Stomach (tissue), 9 donors: Measurements from ENCODE around the gene IFRD2. TPM values are rescaled to one million over a fixed set of nuclear protein-coding genes. Genes with fewer than 3 reads are reported as not detected.

Experiments used
- DNase-seq, 2 donors: peaks; one replicate each; pipeline versions ENCODE4 v3.0.0 to v3.0.0-alpha.2; 2013 to 2019
- H3K27ac ChIP-seq, 5 donors: fragments of 200-600 bp in 4 of 5; sonication (generic) in 4 of 5; one replicate each; pipeline ENCODE4 v1.5.1; 2013 to 2019; ENCODE audit warnings: mild to moderate bottlenecking in 1 of 5, moderate library complexity in 1 of 5
- H3K27me3 ChIP-seq, 3 donors: fragments of 200-600 bp; sonication (generic); one replicate each; pipeline ENCODE4 v1.5.1; 2017 to 2019; ENCODE audit warnings: mixed run types in 1 of 3
- H3K36me3 ChIP-seq, 4 donors: fragments of 200-600 bp; sonication (generic); 1 replicate in 3 of 4; 2 replicates in 1 of 4; pipeline ENCODE4 v1.5.1; 2016 to 2019
- H3K4me1 ChIP-seq, 4 donors: fragments of 200-600 bp; sonication (generic); one replicate each; pipeline ENCODE4 v1.5.1; 2016 to 2019
- H3K4me3 ChIP-seq, 4 donors: fragments of 200-600 bp; sonication (generic) in 3 of 4; one replicate each; pipeline ENCODE4 v1.5.1; 2016 to 2019; ENCODE audit warnings: mild to moderate bottlenecking in 1 of 4
- H3K9me3 ChIP-seq, 4 donors: fragments of 200-600 bp; sonication (generic); one replicate each; pipeline ENCODE4 v1.5.1; 2016 to 2019
- CTCF ChIP-seq, 7 experiments: fragments of 450-650 bp in 4 of 7; fragments of 200-600 bp in 3 of 7; sonication (generic) in 3 of 7; IDR thresholded peaks; one replicate each; pipeline ENCODE4 v1.5.1; 2016 to 2019; ENCODE audit warnings: antibody characterized with exemption in 7 of 7, control low read depth in 2 of 7, mild to moderate bottlenecking in 1 of 7
- EP300 ChIP-seq: sonication (generic); formaldehyde crosslinking; IDR thresholded peaks from one replicate; pipeline ENCODE4 v1.6.1; 2017; ENCODE audit warnings: antibody characterized with exemption
- POLR2A ChIP-seq, 4 donors: fragments of 450-650 bp; IDR thresholded peaks; one replicate each; pipeline ENCODE4 v1.6.1; 2016; ENCODE audit warnings: antibody characterized with exemption in 4 of 4, control low read depth in 2 of 4, mild to moderate bottlenecking in 1 of 4, moderate library complexity in 1 of 4
- POLR2AphosphoS5 ChIP-seq, 3 donors: sonication (generic); formaldehyde crosslinking; IDR thresholded peaks; one replicate each; pipeline ENCODE4 v1.6.1; 2016; ENCODE audit warnings: antibody characterized with exemption in 3 of 3
- WGBS, 5 donors: extraction: QIAGEN DNeasy Blood & Tissue Kit in 3 of 5; methylation state at CpG; one replicate each; pipeline versions ENCODE4 v1.1.5 to v1.1.7; 2013 to 2018; 5-methylcytosine and 5-hydroxymethylcytosine counted together
- intact Hi-C: fragments of 100-400 bp; cut with DNase I; formaldehyde crosslinking; loops from one replicate; pipeline ENCODE4 v1.15.1; 2023; ENCODE audit warnings: low total_unique reads
- polyA plus RNA-seq, 3 donors: library from polyadenylated mRNA; stranded (reverse); fragments of 200-250 nt; gene quantifications; one replicate each; pipeline ENCODE4 v1.2.3, GENCODE V29; 2013
- total RNA-seq, 5 donors: library from RNA; depleted of rRNA; stranded (reverse); fragments of >200 nt; gene quantifications; one replicate each; pipeline versions ENCODE4 v1.1.0 to v1.2.3, GENCODE V29; 2014 to 2016
- donor health status: healthy with polysubstance abuse.
- donor health status: Bipolar disorder and iron deficiency.
- donor health status: healthy.

Gene IFRD2
- total and polyA plus RNA-seq, 8 donors, result 69.9 to 254 (median 113) TPM

GRCh38 chr3:50271314-50271936, 20.8 kb downstream of the IFRD2 start:
- H3K4me3 ChIP-seq, result peak overlapping the region in 2 of 4 donors; percentile 40 to 44
- H3K27me3 ChIP-seq, result peaks cover 0 to 39% (median 26%) of the 10 kb centered on the region in 3 donors
- WGBS, 5 donors, result 55 to 70% (median 63%) methylated on average over 8 to 10 of the region's 10 CpGs
- H3K9me3 ChIP-seq, result no peaks in the 10 kb centered on the region
- H3K27ac ChIP-seq, result peak overlapping the region; percentile 88 to 98 (median 95)
- peaks cover 5 to 34% (median 11%) of the 10 kb centered on the region in 4 donors for H3K36me3 ChIP-seq
- TF ChIP-seq POLR2AphosphoS5 (IDR thresholded peaks at IDR 0.05) (no peak), CTCF (IDR thresholded peaks at IDR 0.05) (no peak), EP300 (no peak)
- intact Hi-C loops, result loop anchor here (5.0 to 10.0 kb wide), 2 partner anchors 47 to 79 kb away; partner anchors contain the start of gene GNAT1
- peaks cover 64 to 94% (median 85%) of the 10 kb centered on the region in 4 donors for H3K4me1 ChIP-seq
- no peak for DNase-seq

- H3K36me3 ChIP-seq, result peaks cover 0 to 26% (median 3%) of the 10 kb centered on the region in 4 donors
- H3K4me1 ChIP-seq, result peaks cover 71 to 100% (median 88%) of the 10 kb centered on the region in 4 donors
- peak overlapping the region; percentile 28 to 46 (median 42) for H3K4me3 ChIP-seq
- peak overlapping the region; percentile 88 to 98 (median 95) for H3K27ac ChIP-seq
- WGBS, 5 donors, result 35 to 63% (median 48%) methylated on average over 17 to 19 of the region's 19 CpGs
- TF ChIP-seq POLR2A (IDR thresholded peaks at IDR 0.05) (no peak), EP300 (no peak), POLR2AphosphoS5 (IDR thresholded peaks at IDR 0.05) (no peak), CTCF (IDR thresholded peaks at IDR 0.05) (no peak)
- intact Hi-C loops, result loop anchor here (5.0 to 10.0 kb wide), 2 partner anchors 46 to 78 kb away; partner anchors contain the start of gene GNAT1
- no peak for DNase-seq
- no peaks in the 10 kb centered on the region for H3K9me3 ChIP-seq
- peaks cover 0 to 31% (median 20%) of the 10 kb centered on the region in 3 donors for H3K27me3 ChIP-seq
Measured at GRCh38 chr3:50270422-50271224, 21.6 kb downstream of the IFRD2 start.

GRCh38 chr3:50269977-50270413, 22.2 kb downstream of the IFRD2 start:
- peak overlapping the region; percentile 28 to 46 (median 42) for H3K4me3 ChIP-seq
- WGBS, 5 donors, result 37 to 65% (median 40%) methylated on average over 6 to 8 of the region's 8 CpGs
- H3K4me1 ChIP-seq, result peaks cover 71 to 100% (median 90%) of the 10 kb centered on the region in 4 donors
- DNase-seq, result no peak
- TF ChIP-seq POLR2AphosphoS5 (IDR thresholded peaks at IDR 0.05) (peak in 1 of 3 donors; percentile 16), EP300 (no peak), POLR2A (IDR thresholded peaks at IDR 0.05) (no peak), CTCF (IDR thresholded peaks at IDR 0.05) (no peak)
- H3K27me3 ChIP-seq, result peaks cover 0 to 24% (median 14%) of the 10 kb centered on the region in 3 donors
- H3K36me3 ChIP-seq, result peaks cover 0 to 19% (median 0%) of the 10 kb centered on the region in 4 donors
- no peaks in the 10 kb centered on the region for H3K9me3 ChIP-seq
- intact Hi-C loops, result loop anchor here (5.0 to 10.0 kb wide), 2 partner anchors 45 to 78 kb away; partner anchors contain the start of gene GNAT1
- peak overlapping the region; percentile 88 to 98 (median 95) for H3K27ac ChIP-seq

GRCh38 chr3:50269460-50269859, 22.8 kb downstream of the IFRD2 start:
- intact Hi-C loops, result no loop called here
- WGBS, 5 donors, result 32 to 39% (median 33%) methylated on average over 4 of the region's 4 CpGs; no CpG with 5 or more reads in 1 of the 5 donors
- Histone ChIP-seq H3K36me3 (peaks cover 0 to 14% (median 0%) of the 10 kb centered on the region in 4 donors), H3K4me3 (peak overlapping the region; percentile 28 to 46 (median 42)), H3K27ac (peak overlapping the region; percentile 88 to 98 (median 95)), H3K27me3 (peaks cover 0 to 19% (median 8%) of the 10 kb centered on the region in 3 donors), H3K9me3 (no peaks in the 10 kb centered on the region), H3K4me1 (peaks cover 76 to 100% (median 90%) of the 10 kb centered on the region in 4 donors)
- no peak for DNase-seq
- TF ChIP-seq EP300, result no peak
